GM19452 (cell line): Measurements from ENCODE around the gene RUFY3.
"Not testable (repeated sequence)": the region's sequence is repeated elsewhere in the genome, so short reads cannot be mapped to it uniquely, and the experiment has no call there.

Experiments used
- ATAC-seq: cut with Tn5 transposase; IDR thresholded peaks from one replicate; pipeline ENCODE4 v1.9.1; 2021; ENCODE audit not compliant: unreplicated experiment

RUFY3 gene

DNA sequence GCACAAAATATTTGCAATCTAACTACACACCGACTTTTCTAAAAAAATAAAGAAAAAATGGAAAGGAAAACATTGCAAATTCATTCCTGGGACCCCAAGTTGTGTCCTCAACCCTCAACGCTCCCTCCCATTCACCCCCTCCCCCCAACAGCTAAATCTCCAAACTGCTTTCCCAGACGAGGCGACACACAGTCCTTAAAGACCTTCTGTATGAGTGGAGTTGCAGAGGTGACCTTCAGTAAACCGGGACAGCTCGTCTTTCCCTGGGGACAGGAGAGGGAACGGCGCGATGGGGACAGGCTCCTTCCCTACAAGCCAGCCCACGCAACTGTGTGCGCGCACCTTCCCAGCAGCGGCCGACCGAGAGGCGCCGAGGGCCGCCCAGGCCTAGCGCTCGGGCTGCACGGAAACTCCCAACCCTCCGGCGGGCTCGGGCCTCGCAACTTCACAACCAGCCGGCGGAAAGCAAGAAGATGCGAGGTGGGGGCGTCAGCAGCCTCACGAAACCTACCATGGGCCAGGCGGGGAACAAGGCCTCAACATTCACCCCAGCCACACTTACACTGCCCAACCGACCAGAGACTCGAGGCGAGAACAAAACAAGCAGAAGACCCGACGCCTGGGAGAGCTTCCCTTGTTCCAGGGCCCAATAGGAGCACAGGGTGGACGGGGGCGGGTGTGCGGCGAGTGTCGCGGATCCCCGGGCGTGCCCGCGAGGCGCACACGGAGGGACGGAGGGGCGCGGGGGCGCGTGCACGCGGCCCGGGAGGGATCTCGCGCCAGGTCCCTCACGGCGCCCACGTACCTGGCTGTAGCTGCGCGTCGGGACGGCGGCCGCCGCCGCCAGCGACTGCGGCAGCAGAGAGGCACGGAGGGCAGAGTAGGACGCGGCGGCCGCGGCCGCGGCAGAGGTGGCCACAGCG lies 117.2 kb downstream of the RUFY3 start:
- ATAC-seq = peak; percentile 64

DNA sequence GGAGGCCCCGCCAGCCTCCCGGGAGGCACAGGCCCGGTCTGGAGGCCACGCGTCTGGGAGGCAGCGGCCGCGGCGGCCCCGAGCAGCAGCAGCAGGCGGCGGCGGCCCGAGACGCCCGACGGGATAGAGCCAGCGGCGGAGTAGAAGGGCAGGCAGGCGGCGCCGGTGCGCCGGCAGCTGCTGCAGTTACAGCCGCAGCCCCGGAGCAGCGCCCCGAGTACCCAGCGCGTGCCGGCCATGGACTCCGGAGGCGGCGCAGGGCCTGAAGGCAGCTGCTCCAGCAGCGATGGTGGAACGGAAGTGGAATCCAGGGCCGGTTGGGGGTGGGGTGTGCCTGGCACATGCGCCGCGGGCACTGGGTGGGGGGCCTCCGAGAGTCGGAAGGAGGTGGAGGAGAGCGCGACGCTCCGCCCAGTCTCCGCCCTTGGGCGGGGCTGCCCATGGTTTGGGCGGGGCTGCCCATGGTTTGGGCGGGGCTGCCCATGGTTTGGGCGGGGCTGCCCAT lies 117.9 kb downstream of the RUFY3 start, which contains the start of gene GRSF1:
Gene GRSF1, minus strand, starts transcription at position 302 of the 505 bp plus-strand sequence. Its CDS starts 63 bp downstream, at position 239.
- peak; percentile 67 for ATAC-seq

DNA sequence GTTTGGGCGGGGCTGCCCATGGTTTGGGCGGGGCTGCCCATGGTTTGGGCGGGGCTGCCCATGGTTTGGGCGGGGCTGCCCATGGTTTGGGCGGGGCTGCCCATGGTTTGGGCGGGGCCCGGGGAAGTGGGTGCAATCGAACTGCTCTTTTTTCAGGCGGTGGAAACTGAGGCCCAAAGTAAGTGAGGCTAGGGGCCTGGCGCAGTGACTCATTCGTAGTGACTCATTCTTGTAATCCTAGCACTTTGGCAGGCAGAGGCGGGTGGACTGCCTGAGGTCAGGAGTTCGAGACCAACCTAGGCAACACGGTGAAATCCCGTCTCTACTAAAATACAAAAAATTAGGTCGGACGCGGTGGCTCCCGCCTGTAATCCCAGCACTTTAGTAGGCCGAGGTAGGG lies 118.4 kb downstream of the RUFY3 start:
- ATAC-seq = not testable (repeated sequence)

DNA sequence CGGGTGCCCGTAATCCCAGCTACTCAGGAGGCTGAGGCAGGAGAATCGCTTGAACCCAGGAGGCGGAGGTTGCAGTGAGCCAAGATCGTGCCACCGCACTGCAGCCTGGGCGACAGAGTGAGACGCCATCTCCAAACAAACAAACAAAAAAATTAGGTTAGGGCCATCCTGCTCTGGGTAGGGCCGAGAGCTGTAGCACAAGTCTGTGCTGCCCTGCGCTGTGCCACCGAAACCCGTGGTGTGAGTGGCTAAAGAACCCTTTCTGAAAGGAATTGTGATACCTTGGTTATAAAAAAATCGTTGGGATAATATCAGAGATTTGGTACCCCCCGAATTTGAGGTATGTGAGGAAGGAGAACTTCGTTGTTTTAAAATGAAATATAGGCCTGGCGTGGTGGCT lies 118.9 kb downstream of the RUFY3 start:
- not testable (repeated sequence) for ATAC-seq

DNA sequence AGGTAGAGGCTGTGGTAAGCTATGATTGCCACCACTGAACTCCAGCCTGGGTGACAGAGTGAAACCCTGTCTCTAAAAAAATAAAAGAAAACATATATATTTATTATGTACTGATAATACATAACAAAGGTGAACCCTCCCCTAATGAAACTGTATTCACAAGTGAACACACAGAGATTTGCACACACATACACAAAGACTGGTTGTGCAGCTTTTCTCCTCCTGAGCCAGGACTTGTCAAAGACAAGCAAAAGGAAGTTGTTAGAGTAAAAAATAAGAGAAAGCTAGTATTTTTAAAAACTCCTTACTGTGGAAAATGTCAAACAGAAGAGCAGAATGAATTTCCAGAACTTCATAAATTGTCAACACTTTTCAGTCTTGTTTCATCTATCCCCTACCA lies 119.4 kb downstream of the RUFY3 start:
- no peak for ATAC-seq

DNA sequence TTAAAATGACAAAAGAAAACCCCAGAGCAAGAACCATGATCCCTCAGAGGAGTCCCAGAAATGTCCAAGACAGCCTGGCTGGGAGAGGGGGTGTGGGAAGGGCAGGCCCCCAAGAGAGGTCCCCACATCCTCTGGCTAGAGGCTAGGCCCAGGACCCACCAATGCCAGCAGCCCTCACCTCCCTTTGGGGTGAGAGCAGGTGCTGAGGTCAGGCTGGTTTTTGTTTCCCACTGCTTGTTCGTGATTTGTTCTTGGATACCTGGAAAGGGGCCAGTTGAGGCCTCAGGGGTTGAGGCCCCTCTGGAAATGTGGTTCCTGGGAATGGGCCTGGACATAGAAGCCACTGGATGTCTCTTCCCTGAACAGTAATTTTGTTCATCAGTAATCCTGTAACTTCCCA lies 120.2 kb downstream of the RUFY3 start:
- no peak for ATAC-seq

DNA sequence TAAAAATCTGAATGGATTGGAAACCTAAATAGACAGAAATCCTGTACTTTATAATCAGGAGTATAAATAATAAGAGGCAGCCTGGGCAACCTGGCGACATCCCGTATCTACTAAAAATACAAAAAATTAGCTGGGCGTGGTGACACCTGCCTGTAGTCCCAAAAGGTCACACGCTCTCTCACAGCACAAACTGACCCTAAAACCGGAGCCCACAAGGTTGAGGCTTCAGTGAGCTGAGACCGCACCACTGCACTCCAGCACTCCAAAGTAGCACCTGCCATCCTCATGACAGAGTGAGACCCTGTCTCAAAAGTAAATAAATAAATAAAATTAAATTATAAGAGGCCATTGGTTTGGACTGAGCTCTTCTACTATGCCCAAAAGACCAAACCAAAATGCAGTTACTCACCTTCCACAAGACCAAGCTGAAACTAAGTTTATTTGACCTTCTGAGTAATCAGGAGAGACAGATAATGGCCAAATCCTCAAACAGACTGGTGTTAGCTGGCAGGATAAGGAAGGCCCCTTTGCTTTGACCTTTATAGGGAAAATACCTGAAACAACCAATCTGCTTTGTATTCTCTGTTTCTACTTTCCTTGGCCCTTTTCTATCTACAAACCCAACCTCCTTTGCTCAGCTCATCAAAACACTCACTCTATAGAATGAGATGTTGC lies 121.1 kb downstream of the RUFY3 start:
- ATAC-seq = no peak

DNA sequence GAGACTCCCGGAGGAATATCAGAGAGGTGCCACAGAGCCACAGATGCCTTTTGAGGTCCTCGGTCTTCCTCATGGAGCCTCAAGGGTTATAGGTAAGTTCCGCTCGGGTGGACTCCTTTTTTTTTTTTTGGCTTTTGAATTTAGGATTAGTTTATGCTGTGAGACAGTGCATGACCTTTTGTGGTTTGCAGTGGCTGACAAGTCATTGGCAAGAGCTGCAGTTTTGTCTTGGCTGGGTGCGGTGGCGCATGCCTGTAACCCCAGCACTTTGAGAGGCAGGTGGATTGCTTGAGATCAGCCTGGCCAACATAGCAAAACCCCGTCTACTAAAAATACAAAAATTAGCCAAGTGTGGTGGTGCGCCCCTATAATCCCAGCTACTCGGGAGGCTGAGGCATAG lies 122.4 kb downstream of the RUFY3 start:
- no peak for ATAC-seq

DNA sequence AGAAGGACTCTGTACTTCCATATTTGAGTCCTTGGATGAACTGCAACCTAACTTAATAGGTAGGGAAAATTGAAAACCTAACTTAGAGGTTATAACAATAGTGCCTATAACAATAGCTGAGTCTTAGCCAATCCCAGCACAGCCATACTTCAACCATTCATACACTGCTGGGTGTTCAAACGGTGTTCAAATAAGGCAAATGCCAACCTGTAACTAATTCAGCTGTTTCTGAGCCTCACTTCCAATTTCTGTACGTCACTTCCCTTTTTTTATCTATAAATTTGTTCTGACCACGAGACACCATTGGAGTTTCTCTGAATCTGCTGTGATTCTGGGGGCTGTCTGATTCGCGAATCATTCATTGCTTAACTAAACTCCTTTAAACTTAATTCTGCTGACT lies 127.5 kb downstream of the RUFY3 start:
- no peak for ATAC-seq

DNA sequence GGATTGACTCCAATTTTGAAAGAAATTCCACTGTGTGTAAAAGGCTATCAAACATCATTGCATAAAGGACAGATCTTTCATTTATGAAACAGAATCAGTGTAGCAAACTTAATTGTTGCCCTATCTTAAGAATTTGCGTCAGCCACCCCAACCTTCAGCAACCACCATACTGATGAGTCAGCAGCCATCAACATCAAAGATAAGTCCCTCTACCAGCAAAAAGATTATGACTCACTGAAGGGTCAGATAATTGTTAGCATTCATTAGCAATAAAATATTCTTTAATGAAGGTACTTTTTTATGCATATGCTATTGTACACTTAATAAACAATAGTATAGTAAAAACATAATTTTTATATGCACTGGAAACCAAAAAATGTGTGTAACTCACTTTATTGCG lies 133.7 kb downstream of the RUFY3 start:
- no peak for ATAC-seq
